HG02588 (cell line): ENCODE data around the gene FAM107B.
"Not testable (repeated sequence)": the region's sequence is repeated elsewhere in the genome, so short reads cannot be mapped to it uniquely, and the experiment has no call there.

Experiments used
- ATAC-seq: cut with Tn5 transposase; IDR thresholded peaks from one replicate; pipeline ENCODE4 v1.9.1; 2021; ENCODE audit warnings: mild to moderate bottlenecking, moderate library complexity; ENCODE audit not compliant: unreplicated experiment

The FAM107B gene

DNA sequence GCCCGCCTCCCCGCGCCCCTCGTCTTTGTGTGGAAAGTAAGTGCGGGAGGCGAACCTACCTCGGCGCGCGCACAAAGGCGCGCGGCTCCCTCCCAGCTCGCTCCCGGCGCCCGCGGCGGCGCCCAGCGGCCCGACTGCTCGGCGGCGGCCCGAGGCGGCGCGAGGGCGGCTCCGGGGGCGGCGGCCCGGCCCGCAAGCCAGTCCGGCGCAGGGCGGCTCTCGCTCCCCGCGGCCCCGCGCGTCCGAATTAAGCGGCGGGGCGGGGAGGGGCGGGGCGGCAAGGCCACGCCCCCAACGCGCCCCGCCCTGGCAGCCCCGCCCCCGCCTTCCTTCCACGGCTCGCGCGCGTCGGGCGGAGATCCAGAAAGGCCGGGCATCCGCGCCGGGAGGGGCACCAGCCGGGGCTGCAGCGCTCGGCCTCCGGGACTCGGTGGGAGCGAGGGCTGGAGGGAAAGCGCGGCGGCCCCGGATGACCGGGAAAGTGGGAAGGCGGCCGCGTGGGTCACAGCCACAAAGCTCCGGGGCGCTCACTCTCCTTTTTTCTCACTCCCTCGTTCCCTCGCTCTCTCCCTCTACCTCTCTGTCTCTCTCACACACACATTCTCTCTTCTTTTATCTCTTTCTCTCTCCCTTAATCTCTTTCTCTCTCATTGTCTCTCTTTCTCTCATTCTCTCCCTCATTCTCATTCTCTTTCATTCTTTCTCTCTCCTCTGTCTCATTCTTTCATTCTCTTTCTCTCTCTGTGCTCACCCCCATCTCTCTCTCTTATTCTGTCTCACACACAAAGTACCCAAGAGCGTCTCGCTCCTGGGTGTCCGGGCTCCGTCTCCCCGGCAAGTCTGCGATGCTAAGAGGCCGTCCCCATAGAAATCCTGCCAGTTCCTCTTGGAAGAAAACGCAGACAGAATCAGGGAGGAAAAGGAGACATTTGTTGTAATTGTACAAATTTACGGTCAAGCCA lies 170.2 kb downstream of the FAM107B start:
- ATAC-seq: peak; percentile 45

DNA sequence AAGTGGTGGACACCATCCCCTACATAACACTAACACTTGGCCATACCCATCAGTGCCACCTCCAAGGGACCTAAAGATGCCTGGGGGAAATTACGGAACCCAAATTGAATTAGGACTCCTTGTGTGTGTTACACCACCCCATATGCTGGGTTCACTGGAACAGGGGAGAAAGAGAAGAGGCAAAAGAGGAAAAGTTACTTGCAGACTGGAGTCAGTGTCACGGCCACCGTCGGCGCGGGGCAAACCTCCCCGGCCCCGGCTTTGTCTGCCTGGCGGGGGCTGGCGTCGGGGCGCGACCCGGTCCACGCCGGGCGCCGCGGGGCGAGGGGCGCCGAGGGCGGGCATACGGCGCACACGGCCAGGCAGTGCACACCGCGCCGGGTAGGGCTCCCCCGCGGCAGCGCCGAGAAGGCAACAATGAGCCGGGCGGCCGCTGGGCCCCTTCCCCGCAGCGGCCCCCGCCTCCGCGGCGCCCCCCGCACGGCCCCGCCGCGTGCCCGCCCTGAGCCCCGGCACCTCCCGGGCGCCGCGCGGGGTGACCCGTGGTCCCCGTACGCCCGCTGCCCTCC lies 171.1 kb downstream of the FAM107B start:
- peak; percentile 6 for ATAC-seq

DNA sequence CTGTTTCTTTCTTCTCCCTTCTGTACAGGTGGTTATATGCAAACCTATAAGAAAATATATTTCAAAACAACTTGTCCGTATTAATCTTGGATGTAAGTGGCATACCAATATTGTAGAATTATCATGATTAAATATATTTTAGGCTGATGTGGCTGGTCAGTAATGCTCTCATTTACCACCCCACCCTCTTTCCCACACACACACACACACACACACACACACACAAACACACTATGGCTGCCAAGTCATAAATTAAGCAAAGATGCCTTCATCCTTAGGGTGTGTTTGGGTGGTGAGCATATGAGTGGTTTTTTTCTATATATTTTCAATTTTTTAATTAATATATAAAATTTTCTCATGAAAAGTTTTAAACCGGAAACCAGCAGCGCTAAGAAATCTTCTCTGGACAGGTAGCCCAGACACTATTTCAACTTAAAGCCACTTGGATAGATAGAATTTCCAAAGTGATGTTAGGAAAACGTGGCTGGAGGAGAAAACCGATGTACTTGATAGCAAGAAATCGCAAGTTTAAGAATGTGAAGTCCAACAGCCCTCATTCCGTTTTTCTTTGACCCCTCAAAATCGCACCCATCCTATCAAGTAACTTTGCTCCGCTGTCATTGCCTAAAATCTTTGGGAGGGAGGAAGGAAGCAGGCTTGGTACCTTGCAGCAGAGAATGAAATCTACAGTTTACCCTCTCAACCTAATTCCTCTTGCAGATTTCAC lies 171.7 kb downstream of the FAM107B start:
- no peak for ATAC-seq

DNA sequence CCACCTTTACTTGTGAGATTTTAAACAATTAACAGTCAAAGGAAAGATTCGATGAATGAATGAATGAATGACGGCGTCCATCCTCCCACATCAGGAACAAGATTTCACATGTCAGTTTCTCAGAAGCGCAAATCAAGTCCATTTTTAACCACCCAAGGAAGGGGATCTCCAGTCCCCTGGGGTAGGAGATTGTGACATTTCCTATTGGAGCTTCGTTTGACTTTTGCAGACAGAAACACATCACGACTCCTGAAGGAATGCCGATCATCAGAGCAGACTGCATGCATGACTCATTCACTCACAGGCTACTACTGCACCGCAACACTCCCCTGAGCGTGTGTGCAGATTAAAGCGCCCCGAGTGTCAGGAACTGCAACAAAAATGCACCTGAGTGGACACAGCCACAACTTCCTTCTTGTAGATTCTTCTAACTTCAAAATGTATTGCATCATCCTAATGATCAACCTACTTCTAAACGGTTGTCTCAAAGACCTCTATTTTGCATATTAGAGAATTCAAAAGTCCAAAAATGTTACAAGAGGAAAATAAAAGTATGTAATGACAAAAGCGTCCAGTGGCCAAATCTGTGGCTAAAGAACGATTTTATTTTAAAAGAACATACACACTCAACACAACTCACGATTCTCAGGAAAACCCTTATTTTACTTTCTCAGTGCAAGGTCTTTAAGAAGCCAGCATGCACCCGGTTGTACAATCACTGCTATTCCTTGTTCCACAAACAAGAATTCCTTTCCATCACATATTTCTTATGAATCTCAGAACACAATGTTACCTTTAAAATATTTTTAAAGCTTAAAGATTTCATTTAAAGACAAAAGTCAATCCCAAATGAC lies 172.6 kb downstream of the FAM107B start:
- ATAC-seq: peak; percentile 35

DNA sequence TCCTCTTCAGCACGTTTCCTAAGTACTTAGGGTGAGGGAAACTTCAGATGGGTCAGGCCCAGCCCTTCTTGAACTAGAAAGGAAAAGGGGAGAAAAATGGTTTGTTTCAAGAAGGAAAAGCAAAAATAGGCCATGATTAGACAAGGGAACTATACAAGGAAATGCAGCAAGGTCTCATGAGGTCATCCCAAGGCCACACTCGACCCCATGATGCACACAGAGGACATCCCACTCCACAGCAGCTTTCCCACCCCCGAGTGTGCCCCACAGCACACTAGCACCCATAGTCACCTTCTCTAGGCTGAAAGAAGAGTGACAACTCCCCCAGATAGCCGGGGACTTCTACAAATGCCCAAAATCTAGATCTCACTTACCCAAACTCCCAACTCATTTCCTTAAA lies 173.4 kb downstream of the FAM107B start:
- no peak for ATAC-seq

DNA sequence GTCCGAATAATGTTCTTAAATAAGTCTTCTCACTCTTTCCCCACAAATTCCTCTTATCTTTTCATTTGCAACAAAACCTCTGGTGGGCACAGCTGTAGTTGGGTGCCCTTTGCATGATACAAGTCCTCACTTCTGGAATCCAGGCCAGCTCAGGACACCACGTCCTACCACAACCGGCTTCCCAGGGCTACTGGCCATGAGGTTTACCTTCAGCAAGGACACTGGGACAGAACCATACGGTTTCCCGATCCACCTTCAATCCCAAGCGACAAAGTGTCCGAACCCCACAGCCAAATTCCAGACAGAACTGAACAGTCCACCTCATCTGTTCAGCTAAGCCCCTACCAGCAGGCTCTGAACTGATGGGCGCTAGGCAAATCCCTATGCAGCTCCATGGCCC lies 174.6 kb downstream of the FAM107B start:
- ATAC-seq: no peak

DNA sequence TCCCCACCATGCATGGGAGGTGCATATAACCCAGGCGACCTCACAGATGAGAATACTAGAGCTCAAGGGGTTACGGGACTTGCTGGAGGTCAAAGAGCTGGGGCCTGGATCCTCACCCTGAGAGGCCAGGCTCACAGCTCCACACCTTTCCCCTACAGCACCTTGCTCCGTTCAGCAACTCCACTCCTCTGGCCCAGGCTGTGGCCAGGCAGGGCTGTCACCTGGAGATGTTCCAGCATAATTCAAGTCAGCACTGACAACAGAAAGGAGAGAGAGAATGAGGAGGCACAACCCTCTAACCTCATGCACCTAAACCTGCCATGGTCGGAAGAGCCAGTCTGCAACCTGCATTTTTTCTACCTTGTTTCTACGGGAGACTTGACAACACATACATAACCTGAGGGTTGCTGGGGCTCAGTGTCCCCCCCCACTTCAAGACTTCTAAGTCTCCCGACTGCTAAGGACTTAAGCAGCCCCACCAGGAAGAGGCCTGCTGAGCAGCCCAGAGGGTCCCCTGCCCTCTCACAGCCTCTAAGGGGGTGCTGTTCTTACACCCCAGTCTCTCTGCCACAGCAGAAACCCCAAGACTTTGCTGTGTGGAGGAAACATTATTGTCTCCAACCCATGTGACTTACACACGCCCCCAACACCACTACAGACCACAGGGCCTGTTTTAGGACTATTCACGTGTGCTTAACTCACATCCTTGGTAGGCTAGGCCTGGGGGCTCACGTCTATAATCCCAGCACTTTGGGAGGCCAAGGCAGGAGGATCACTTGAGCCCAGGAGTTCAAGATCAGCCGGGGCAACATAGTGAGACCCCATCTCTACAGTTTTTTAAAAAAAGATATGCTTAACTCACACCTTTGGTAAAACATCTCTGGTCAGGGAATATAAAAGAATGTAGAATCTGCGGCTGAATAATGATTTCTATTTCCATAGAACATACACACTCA lies 175.6 kb downstream of the FAM107B start:
- no peak for ATAC-seq

DNA sequence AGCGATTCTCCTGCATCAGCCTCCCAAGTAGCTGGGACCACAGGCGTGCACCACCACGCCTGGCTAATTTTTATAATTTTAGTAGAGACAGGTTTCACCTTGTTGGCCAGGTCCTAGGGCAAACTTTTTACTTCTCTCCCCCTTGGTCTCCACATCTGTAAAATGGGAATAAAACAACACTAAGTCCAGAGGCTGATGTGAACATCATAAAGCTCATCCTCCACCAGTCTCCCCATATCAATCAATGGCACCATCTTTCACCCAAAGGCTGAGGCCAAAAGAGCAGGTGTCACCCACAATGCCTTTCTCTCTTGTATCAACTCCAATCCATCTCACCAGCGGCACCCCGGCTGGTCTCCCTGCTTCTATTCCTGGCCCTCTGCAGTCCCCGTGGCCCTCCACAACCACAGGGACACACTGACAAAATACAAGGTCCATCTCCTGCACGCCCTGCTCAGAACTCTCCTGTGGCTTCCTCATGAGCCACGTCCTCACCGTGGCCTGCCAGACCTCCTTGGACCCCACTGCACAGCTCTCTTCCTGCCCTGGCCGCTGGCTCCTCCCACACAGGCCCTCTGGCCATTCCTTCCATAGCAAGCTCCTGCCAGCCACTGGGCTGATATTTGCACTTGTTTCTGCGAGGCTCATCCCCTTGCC lies 179.0 kb downstream of the FAM107B start:
- ATAC-seq: no peak

DNA sequence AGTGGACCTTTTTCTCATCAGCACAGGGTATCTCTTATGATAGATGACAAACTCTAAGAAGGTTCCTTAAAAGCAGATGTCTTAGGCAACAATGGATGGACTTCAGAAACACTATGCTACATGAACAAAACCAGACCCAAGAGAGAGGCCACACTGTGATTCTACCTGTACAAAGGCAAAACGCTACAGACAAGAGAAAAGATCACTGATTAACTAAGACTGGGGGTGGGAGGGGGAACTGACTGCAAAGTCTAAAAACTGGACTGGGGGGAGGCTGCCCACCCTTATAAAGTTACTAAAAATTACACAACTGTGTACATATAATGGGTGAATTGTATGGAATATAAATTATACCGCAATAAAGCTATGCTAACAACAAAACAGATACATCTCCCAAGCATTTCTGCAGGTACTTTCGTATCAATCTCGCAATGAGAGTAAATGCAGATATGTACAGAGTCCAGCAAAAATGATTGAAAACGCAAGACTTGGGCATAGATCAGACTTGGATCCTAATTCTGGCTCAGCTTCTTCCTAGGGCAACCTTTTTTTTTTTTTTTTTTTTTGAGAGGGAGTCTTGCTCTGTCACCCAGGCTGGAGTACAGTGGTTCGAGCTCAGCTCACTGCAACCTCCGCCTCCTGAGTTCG lies 179.7 kb downstream of the FAM107B start:
- ATAC-seq: no peak

DNA sequence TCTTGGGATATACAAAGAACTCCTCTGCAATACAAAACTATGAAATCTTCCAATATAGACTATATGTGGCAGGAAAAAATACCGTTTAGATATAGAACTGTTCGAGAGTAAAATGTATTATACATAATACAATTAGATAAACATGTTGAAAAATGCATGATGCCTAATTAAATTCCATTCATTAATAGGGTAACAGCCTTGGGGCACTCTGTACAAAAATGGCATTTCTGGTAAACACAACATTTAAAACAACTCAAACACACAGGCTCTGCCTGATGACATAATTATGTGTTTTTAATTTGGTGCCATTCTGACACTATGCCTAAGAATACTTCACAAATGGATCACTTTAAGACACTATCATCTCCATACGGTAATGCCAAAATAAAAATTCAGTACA lies 180.9 kb downstream of the FAM107B start:
- ATAC-seq: no peak

DNA sequence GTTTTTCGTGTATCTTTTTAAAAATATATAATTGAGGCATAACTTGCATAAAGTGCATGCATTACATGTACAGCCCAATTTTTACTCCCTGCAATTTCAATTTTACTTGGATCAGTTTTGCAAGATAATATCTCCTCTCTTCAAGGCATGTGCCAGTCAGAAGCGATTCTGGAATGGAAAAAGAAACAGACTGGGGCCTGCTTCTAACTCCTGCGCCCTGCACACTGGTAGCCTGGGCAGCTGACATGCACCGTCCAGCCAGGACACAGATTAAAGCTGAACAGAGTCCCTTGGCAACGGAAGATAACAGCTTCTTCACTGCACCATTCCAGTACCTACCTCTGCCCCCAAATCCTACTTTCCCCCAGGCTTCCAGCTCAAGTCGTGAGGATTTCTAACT lies 182.1 kb downstream of the FAM107B start:
- ATAC-seq: no peak

DNA sequence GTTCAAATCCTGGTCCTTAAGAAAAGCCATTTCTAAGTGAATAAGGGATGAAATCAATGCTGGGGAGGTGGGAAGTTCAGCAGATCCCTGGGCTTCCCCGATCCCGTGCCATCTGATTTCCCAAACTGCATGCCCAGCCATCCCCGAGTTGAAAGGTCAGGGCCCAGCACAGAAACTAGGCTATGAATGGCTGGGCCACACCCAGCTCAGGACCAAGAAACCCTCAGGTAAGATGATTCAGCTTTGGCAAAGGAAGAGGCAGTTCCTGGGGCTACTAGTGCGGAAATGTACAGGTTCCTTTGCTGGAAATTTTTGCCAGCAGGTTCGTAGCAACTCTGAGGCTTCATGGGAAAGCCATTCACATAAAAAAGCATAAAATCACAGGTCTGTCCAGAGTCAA lies 182.7 kb downstream of the FAM107B start:
- ATAC-seq: no peak

DNA sequence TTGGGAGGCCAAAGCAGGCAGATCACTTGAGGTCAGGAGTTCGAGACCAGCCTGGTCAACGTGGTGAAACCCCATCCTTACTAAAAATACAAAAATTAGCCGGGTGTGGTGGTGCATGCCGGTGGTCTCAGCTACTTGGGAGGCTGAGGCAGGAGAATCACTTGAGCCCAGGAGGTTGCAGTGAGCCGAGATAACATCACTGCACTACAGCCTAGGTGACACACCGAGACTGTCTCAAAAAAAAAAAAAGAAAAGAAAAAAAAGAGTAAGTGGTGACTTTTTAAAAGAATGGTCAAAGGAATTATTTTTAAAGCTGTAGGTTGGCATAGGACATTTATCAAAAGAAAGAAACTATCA lies 185.8 kb downstream of the FAM107B start:
- not testable (repeated sequence) for ATAC-seq

DNA sequence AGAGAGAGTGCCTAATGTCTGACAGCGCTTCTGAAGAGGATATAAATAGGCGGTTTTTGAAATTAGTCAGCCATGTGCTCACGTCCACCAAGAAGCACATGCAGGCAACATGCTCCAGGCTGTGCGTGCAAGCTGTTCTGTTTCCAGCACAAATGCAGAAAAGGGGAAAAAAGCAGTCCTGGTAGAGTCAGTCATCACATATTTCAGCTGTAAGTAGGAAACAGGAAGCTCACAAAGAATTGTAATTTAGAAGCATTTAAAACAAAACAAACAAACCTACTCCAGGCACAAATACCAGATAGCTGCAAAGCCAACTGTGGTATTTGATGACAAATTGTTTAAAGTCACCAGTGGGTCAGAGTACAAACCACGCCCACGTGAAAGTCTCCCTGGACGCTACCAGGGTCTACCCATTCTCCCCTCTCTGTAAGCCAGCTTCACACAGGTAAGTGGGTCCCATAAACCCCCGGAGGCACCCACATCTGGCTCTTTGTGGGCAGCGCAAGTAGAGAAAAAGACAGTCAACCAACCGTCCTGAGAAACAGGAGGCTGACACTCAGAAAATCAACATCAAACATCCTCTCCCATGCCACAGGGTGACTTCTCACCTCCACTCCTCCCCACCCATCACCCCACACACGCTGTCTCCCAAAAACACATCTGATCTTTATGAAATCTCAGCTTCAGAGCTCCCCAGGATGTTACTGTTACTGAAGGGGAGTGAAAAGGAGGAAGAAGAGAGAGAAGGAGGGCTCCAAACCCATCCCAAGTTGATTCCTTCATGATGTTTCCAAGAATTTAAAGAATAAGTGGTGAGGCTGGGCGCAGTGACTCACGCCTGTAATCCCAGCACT lies 186.4 kb downstream of the FAM107B start:
- peak; percentile 62 for ATAC-seq

DNA sequence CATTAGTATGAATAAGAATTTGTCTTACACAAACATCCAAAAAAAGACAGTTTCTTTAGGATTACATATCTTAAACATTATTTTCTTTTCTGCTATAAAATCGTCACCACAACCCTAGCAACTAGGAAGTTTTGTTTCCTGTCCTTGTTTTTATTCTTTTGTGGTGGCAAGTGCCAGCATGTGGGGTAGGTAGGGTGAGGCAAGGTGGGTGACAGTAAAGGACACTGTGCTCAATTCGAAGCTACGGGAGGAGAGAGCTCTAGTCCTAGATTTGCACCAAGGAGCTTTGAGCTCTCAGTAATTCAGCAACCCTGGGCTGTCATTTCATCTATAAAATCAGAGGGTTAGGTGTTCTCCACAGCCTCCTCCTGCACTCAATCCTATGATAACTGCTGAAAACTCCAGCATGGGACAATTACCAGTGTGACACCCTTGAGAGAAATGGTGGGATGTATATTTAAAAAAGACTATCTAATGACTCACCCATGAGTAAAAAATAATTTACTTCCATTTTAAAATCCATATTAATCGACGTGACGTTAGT lies 187.1 kb downstream of the FAM107B start:
- peak; percentile 5 for ATAC-seq

DNA sequence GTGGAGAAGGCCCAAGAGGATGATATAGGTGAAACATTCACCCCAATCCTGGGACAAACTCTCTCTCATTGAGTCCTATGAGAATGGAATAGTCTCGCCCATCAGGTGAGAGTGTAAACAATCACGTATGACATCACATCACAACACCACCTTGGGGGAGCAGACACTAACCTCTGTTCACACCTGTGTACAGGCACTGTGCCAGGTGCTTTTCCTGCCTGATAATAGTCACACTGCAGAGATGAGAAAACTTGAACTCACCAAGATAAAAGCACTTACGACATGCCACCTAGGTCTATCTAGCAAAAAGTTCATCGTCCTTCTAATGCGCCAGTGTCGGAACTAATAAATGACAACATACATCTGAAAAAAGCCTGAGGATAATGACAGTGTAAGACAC lies 187.8 kb downstream of the FAM107B start:
- ATAC-seq: no peak
